Fibroblast of the aortic adventitia (primary cell): ENCODE data around the gene MAZ. TPM values are rescaled to one million over a fixed set of nuclear protein-coding genes. Genes with fewer than 3 reads are reported as not detected.
A peak's percentile ranks its signal among the peaks of the same experiment; 100 is the strongest.

Experiments used
- DNase-seq: peaks from one replicate; pipeline ENCODE4 v3.0.0-alpha.2; 2010; ENCODE audit warnings: low read depth
- H3K4me3 ChIP-seq: 2 replicates; pipeline ENCODE4 v1.5.1; 2011; ENCODE audit warnings: low read depth, mild to moderate bottlenecking, control low read depth, low read length, moderate library complexity
- total RNA-seq: library from RNA; depleted of rRNA; stranded (reverse); fragments of >200 nt; gene quantifications from 2 replicates; pipeline ENCODE4 v1.2.3, GENCODE V29; 2012; ENCODE audit warnings: low replicate concordance
- TF ChIP-seq, protein P1 (sequence below): IDR thresholded peaks from 2 replicates; pipeline ENCODE4 v1.5.1; 2011; ENCODE audit warnings: mild to moderate bottlenecking, low read length, control low read depth, inconsistent platforms; ENCODE audit not compliant: insufficient read depth

The MAZ gene
- total RNA-seq, 1 donor, result 159 TPM

DNA sequence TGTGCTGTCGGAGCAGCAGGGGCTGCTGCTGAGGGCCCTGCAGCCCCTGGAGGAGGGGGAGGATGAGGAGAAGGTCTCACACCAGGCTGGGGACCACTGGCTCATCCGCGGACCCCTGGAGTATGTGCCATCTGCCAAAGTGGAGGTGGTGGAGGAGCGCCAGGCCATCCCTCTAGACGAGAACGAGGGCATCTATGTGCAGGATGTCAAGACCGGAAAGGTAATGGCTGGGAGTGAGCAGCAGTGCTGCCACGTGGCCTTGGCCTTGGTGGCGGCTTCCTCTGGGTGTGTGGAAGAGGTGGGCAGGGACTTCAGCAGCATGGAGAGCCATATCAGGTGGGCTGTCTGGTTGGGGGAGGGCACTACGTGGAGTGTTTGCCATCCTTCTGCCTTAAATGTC is 33.9 kb downstream of the MAZ start:
- no peak for DNase-seq
- TF ChIP-seq, protein P1, sequence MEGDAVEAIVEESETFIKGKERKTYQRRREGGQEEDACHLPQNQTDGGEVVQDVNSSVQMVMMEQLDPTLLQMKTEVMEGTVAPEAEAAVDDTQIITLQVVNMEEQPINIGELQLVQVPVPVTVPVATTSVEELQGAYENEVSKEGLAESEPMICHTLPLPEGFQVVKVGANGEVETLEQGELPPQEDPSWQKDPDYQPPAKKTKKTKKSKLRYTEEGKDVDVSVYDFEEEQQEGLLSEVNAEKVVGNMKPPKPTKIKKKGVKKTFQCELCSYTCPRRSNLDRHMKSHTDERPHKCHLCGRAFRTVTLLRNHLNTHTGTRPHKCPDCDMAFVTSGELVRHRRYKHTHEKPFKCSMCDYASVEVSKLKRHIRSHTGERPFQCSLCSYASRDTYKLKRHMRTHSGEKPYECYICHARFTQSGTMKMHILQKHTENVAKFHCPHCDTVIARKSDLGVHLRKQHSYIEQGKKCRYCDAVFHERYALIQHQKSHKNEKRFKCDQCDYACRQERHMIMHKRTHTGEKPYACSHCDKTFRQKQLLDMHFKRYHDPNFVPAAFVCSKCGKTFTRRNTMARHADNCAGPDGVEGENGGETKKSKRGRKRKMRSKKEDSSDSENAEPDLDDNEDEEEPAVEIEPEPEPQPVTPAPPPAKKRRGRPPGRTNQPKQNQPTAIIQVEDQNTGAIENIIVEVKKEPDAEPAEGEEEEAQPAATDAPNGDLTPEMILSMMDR, result no peak
- H3K4me3 ChIP-seq, result no peak overlapping the region

DNA sequence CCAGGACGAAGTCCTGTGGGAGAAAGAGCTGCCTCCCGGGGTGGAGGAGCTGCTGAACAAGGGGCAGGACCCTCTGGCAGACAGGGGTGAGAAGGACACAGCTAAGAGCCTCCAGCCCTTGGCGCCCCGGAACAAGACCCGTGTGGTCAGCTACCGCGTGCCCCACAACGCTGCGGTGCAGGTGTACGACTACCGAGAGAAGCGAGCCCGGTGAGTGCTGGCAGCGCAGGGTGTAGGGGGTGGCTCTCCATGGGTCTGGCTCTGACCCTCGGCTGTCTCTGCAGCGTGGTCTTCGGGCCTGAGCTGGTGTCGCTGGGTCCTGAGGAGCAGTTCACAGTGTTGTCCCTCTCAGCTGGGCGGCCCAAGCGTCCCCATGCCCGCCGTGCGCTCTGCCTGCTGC is 35.3 kb downstream of the MAZ start:
- no peak for DNase-seq
- no peak overlapping the region for H3K4me3 ChIP-seq
- TF ChIP-seq, protein P1, result no peak

DNA sequence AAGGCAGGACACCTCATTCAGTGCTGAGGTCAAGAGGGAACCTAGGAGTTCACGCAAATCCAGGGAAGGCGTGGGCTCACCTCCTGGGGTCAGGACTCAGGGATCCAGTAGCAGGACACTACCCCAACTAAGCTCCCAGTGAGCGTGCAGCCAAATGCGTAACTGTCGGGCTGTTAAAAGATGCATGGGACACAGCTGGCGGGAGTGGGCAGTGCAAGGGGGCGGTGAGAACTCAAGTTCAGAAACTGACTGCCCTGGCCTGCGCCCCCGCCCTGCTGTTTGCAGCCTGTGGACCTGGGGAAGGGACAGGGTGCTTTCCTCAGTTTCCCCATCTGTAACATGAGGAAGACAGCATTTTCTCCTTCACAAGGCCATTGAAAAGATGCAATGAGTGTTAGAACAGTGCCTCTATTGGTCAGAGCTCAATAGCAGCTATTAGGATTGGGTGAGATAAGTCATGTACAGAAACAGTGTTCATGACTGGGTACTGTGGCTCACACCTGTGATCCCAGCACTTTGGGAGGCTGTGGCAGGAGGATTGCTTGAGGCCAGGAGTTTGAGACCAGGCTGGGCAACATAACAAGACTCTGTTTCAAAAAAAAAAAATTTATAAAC is 36.5 kb downstream of the MAZ start:
- DNase-seq, result no peak
- TF ChIP-seq, protein P1, result no peak
- no peak overlapping the region for H3K4me3 ChIP-seq

DNA sequence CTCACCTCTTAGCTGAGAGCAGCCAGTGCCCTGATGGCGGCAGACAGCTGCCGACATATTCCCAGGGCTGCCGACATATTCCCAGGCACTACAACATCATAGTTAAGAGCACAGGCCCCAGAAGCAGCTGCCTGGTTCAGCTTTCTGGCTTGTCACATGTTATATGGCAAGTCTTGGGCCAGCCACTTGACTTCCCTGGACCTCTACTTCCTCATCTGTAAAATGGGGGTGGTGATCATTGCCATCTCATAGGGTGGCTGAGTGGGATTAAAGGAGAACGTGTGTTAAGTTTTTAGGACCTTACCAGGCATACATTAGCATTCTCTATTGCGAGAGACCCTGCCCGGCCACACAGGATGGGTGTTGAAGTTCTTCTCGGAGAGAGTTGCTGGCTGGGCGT is 37.6 kb downstream of the MAZ start:
- DNase-seq, result no peak
- TF ChIP-seq, protein P1, result no peak
- no peak overlapping the region for H3K4me3 ChIP-seq

DNA sequence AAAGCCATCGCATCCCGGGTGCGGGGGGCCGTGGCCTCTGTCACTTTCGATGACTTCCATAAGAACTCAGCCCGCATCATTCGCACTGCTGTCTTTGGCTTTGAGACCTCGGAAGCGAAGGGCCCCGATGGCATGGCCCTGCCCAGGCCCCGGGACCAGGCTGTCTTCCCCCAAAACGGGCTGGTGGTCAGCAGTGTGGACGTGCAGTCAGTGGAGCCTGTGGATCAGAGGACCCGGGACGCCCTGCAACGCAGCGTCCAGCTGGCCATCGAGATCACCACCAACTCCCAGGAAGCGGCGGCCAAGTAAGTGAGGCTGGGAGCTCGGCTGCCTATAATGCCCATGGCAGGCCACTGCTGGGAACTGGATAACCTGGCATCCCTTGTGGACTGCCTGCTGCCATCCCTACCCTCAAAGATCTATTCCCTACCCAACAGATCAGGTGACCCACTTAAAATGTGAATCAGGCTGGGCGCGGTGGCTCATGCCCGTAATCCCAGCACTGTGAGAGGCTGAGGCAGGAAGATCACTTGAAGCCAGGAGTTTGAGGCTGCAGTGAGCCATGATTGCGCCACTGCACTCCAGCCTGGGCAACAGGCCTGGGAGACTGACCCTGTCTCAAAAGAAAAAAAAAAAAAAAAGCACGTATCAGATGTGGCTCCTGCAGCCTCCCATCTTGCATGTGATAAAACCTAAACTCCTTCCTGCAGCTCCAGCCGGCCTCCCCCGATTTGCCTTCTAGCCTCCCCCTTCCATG is 38.4 kb downstream of the MAZ start:
- DNase-seq, result peak; percentile 69
- no peak overlapping the region for H3K4me3 ChIP-seq
- TF ChIP-seq, protein P1, result no peak

DNA sequence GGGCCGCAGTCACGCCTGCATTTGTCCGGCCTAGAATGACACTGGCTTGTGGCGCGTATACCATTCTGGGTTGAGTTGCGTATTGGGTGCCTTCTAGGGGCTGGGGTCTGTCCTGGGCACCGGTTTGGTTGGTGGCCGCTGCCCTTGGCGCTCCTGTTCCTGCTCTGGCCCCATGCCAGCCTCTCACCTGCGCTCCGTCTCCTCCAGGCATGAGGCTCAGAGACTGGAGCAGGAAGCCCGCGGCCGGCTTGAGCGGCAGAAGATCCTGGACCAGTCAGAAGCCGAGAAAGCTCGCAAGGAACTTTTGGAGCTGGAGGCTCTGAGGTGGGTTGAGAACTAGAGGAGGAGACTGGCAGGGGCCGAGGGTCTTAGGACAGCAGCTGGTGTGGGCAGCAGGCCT is 39.3 kb downstream of the MAZ start:
- TF ChIP-seq, protein P1, result no peak
- H3K4me3 ChIP-seq, result no peak overlapping the region
- DNase-seq, result no peak
